Ovary (tissue), 3 donors: Measurements from ENCODE around the gene CKAP5.
"Not testable (repeated sequence)": the region's sequence is repeated elsewhere in the genome, so short reads cannot be mapped to it uniquely, and the experiment has no call there.

ENCODE experiments used
- EP300 ChIP-seq: sonication (generic); formaldehyde crosslinking; IDR thresholded peaks from one replicate; pipeline ENCODE4 v1.6.1; 2017; ENCODE audit warnings: antibody characterized with exemption
- POLR2A ChIP-seq: fragments of 450-650 bp; IDR thresholded peaks from one replicate; pipeline ENCODE4 v1.6.1; 2017; ENCODE audit warnings: antibody characterized with exemption, mild to moderate bottlenecking, moderate library complexity
- TF ChIP-seq, protein P1 (sequence below), 3 donors: fragments of 450-650 bp in 2 of 3; fragments of 200-600 bp in 1 of 3; IDR thresholded peaks; one replicate each; pipeline versions ENCODE4 v1.5.1 to v1.8.0; 2016 to 2022; ENCODE audit warnings: antibody characterized with exemption in 3 of 3, mild to moderate bottlenecking in 1 of 3
- donor health status: DM: no; HTN: no; CAD: no.

DNA sequence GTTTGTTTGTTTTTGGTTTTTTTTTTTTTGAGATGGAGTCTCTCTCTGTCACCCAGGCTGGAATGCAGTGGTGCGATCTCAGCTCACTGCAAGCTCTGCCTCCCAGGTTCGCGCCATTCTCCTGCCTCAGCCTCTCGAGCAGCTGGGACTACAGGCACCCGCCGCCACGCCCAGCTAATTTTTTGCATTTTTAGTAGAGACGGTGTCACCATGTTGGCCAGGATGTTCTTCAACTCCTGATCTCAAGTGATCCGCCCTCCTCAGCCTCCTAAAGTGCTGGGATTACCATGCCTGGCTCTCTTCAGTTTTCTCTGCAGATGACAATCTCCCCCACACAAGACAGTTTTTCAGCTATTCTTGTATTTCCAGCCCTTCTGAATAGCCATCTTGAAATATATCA is 136.7 kb downstream of the CKAP5 start:
- TF ChIP-seq POLR2A, EP300: not testable (repeated sequence)
- TF ChIP-seq, protein P1, sequence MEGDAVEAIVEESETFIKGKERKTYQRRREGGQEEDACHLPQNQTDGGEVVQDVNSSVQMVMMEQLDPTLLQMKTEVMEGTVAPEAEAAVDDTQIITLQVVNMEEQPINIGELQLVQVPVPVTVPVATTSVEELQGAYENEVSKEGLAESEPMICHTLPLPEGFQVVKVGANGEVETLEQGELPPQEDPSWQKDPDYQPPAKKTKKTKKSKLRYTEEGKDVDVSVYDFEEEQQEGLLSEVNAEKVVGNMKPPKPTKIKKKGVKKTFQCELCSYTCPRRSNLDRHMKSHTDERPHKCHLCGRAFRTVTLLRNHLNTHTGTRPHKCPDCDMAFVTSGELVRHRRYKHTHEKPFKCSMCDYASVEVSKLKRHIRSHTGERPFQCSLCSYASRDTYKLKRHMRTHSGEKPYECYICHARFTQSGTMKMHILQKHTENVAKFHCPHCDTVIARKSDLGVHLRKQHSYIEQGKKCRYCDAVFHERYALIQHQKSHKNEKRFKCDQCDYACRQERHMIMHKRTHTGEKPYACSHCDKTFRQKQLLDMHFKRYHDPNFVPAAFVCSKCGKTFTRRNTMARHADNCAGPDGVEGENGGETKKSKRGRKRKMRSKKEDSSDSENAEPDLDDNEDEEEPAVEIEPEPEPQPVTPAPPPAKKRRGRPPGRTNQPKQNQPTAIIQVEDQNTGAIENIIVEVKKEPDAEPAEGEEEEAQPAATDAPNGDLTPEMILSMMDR (IDR thresholded peaks at IDR 0.05) = not testable (repeated sequence)
